ENCODE results near the gene B4GALNT4.
"Not testable (repeated sequence)": the region's sequence is repeated elsewhere in the genome, so short reads cannot be mapped to it uniquely, and the experiment has no call there.

Gene B4GALNT4

DNA sequence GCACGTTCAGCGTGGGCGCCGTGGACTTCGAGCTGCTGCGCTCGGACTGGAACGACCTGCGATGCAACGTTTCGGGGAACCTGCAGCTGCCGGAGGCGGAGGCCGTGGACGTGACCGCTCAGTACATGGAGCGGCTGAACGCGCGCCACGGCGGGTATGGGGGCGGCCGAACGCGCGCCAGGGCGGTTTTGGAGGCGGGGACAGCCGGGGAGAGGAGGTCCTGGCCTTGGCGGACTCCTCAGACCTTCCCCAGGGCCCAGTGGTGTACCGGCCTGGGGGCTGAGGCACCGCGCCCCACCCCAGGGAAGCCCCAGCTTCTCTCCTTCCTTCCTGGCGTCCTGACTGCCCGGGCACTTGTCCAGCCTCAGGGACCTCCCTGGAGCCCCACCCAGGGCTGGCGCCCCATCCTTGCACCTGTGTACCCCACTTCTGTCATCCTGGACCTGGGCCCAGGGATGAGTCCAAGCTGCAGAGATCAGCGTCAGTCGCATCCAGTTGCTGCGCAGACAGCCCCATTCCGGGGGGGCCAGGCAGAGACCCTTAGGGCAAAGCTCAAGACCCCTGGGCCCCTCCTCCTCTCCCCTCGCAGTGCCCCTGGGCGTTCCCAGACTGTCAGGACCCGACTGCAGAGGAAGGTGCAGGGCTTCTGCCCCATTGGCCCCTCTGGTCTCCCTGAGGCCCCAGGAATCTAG, 8.0 kb downstream of the B4GALNT4 start:
- DNase-seq = no peak

DNA sequence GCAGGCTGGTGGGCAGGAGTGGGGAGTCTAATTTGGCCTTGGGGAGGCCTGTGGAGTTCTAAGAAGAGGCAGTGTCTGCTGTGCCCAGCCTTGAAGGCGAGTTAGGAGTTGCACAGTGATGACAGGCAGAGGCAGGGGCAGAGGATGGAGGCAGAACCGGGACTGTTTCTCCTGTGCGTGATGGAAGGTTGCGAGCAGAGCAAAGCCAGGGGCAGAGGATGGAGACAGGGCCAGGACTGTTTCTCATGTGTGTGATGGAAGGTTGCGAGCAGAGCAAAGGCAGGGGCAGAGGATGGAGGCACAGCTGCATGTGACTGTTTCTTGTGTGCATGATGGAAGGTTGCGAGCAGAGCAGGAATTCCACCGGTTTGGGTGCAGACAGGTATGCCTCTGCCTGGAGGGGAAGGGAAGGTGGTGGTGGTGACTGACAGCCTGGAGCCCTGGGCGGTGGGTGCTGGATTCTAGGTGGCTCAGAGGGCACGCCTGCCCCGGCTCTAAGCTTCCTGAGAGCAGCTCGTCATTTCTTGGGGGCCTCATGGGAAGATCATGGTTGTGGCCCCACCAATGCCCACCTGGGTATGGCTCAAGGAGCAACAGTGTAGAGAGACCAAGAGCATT, 8.7 kb downstream of the B4GALNT4 start:
- DNase-seq = no peak

DNA sequence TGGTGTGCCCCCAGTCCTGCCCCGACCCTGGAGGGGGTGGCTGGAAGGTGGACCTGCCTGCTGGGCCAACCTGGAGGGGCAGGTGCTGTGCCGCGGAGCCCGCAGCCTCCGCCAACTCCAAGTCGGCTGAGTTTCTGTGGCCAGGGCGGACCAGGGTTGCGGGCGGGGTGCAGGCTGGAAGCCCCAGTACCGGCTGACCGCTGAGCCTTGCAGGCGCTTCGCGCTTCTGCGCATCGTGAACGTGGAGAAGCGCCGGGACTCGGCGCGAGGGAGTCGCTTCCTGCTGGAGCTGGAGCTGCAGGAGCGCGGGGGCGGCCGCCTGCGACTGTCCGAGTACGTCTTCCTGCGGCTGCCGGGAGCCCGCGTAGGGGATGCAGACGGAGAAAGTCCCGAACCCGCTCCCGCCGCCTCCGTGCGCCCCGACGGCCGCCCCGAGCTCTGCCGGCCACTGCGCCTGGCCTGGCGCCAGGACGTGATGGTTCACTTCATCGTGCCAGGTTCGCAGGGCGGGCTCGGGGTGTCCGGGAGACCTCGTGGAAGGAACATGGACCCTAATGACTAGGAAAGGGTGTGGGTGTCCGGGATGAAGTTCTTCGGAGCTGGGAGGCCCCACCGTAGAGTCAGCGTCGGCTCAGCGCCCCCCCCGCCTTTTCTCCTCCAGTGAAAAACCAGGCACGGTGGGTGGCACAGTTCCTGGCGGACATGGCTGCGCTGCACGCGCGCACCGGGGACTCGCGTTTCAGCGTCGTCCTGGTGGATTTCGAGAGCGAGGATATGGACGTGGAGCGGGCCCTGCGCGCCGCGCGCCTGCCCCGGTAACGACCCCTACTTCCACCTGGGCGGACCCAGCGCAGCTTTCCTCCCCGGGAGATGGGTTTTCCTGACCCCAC, 10.2 kb downstream of the B4GALNT4 start:
- DNase-seq = no peak

DNA sequence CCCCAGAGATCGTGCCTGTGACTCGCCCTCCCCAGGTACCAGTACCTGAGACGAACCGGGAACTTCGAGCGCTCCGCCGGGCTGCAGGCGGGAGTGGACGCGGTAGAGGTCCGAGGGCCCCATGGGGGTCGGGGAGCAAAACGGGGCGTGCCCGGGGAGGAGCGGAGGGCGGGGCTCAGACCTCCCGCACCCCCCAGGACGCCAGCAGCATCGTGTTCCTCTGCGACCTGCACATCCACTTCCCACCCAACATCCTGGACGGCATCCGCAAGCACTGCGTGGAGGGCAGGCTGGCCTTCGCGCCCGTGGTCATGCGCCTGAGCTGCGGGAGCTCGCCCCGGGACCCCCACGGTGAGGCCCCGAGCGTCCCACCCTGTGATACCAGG, 10.8 kb downstream of the B4GALNT4 start:
- no peak for DNase-seq

DNA sequence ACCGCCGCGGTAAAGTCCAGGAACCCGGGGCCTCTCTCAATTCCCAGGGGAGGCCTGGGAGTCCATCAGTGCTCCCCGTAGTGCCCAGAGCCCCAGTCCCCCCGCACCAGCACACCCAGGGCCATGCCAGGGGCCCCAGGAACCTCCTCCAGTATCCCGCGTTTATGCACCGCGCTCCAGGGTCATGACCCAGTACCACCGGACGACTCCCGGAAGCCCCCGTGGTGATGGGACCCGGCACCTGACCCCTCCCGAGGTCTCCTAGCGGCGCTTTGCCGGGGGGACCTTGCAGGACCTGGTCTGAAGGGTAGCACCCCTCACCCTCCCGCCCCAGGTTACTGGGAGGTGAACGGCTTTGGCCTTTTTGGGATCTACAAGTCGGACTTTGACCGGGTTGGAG, 11.2 kb downstream of the B4GALNT4 start:
- no peak for DNase-seq

DNA sequence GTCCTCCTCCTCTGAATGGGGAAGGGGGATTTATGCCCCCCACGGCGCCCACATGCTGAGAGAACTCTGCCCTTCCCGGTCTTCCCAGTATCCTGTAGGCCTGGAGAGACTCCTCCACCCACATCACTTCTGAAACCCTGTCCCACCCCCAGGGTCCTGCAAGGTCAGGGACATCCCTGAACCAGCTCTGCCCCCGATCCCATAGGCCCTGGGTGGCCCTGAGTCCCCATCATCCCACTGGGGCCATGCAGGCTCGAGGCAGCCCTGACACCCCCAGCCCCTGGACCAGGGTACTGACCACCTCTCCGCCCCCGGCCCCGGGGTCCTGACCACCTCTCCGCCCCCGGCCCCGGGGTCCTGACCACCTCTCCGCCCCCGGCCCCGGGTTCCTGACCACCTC, 11.7 kb downstream of the B4GALNT4 start:
- no peak for DNase-seq

DNA sequence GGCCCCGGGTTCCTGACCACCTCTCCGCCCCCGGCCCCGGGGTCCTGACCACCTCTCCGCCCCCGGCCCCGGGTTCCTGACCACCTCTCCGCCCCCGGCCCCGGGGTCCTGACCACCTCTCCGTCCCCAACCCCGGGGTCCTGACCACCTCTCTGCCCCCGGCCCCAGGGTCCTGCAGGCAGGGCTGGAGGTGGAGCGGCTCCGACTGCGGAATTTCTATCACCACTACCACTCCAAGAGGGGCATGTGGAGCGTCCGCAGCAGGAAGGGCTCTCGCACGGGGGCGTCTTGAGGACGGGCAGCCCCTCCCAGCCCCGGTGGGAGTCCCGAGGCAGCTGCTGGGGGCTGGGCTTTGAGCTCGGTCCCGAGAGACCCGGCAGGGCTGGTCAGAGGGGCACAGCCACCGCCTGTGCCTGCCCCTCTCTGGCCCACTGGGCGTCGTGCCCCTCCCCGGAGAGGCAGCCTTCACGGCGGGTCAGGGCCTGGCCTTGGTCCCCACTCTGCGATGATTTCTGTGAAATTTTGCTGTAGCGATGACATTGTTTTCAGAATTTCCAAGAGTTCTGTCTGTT, 12.3 kb downstream of the B4GALNT4 start:
- DNase-seq = no peak

DNA sequence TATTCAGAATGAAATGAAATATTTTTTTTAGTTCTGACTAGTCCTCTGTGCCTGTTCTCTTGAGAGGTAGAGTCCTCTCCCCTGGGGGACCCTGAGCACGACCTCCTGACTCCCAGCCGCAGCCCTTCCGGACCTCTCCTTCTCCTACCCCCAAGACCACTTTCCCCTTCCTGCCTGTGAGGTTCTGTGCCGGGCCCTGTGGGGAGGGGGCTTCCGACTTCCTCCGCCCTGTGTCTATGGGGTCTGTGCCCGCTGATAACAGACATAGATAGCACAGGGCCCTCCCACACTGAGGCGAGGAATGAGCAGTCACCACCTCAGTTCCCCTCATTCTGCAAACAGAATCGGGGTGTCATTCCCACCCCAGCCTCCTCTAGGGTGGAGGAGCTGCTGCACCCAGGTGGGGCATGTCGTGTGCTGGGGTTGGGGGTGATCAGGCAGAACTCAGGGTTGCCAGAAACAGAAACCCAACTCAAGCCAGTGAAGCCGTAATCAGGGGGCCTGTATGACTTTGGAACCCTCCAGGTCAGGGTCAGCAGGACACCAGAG, 12.9 kb downstream of the B4GALNT4 start:
- DNase-seq = no peak

DNA sequence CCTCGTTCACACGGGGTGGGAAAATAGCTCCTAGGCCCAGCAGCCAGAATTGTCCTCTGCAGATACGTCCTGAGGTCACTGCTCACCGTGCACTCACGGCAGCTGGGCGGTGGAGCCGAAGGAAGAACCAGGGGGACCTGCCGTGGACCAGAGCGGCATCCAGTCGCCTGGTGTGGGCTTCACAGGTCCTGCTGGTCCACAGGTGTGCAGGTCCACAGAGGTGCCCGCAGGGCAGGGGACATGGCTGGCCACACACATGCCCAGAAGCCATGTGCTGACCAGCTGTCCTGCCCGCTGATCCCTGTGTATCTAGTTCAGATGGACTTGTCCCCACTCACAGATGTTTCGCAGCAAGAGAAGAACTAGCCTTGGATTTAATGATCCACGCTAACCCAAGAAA, 14.1 kb downstream of the B4GALNT4 start:
- DNase-seq = no peak

DNA sequence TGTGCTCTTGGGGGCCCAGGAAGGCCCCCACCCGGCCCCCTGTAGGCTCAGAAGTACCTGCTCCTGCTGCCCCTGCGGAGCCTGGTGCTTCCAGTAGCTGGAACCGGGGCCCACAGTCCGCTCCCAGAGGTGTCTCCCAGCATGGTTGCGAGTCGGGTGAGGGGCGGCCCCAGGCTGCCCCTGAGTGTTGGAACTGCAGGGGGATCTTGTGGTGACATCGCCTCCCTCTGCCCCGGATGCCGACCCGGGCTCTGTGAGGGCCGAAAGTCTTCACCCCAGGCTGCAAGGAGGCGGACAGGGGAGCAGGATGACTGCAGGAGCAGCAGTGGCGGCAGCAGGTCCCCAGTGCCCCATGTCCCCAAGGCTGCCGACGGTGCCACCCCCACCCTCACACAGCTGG, 15.2 kb downstream of the B4GALNT4 start:
- DNase-seq = no peak

DNA sequence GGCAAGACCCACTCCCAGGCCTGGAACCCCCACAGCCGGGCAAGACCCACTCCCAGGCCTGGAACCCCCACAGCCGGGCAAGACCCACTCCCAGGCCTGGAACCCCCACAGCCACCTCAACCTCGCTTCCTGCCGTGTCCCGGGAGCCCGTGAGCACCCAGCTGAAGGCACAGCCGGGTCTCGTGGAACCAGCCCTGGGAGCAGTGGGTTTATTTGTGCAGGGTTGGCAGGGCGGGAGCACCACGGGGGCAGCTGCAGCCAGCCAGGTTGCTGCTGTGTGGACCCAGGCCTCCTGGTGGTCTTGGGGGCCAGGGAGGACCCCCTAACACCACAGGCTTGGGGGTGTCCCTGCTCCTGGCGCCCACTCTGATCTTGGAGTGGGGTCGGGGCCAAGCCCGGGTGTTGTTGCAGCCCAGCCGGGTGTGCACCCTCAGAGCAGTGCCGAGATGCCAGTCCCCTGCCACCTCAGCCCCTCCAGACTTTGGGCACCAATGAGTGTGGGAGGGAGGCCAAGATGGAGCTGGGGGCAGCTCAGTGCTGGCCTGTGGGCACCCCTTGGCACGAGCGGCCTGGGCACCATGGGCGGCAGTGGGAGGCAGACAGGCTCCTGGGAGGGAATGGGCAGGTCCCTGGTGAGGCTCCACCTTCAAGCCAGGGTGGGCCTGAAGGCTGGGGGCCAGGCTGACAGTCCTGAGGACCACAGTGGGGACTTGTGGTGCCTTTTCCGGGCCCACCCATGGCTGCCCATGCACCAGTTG, 16.5 kb downstream of the B4GALNT4 start:
- no peak for DNase-seq

DNA sequence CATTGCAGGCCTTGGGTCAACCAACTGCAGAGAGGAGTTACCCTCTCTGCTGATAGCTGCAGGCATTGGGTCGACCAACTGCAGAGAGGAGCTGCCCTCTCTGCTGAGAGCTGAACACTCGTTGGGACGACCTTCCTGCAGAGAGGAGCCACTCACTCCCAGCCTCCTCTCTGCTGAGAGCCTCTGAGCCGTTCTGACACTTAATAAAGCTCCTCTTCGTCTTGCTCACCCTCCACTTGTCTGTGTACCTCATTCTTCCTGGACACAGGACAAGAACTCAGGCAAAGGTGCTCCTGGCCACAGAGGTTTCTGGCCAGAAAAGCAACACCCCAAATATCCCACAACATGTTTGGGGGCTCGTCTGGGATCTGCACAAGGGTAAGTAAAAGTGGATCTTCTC, 17.2 kb downstream of the B4GALNT4 start:
- no peak for DNase-seq

DNA sequence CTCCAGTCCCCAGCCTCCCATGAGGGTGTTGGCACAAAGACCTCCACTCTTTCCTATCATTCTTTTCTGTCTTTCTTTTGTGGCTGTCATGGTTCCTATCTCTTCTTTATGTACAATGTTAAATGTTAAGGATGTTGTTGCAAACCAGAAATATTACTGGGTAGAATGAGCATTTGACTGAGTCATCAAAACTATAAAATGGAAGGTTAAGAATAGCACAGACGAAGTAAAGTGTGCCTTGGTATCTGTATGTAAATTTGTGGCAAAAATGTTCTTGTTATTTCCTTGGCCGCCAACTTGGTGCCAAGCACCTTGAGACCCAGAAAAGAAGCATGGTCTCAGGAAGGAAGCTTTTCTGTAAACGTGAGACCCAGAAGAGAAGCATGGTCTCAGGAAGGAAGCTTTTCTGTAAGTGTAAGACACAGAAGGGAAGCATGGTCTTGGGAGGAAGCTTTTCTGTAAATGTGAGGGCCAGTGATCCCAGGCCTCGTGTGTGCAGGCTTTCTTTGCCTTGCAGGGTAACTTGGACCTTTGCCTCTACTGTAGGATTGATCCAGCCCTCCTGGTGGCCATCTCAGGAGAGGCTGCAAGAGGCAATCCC, 18.0 kb downstream of the B4GALNT4 start:
- DNase-seq = no peak

DNA sequence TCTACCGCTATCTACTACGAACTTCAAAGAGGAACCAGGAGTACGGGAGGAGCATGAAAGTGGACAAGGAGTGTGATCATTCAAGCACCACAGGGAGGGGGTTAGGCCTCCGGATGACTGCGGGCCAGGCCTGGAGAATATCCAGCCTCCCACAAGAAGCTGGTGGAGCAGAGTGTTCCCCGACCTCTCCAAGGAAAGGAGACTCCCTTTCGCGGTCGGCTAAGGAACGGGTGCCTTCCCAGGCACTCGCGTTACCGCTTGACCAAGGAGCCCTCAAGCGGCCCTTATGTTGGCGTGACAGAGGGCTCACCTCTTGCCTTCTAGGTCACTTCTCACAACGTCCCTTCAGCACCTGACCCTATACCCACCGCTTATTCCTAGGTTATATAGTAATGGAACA, 20.1 kb downstream of the B4GALNT4 start:
- DNase-seq = not testable (repeated sequence)

DNA sequence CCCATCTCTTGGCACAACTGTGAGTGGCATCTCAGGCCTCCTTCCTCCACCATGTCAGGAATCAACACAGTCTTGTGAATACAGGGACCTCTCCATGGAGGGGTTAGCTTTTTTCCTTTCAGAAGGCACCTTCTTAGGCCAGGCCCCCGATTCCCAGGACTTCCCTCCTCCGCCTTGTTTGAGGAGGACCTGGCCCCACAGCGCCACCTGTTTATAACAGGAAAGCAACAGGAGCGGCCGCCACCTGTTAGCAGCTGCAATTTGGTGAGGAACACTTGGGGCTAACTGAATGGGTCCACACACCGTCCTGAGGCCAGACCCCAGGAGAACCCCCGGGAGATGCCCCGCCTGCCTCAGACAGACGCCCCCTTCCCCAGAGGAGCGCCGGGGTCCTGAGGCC, 20.9 kb downstream of the B4GALNT4 start:
- DNase-seq = no peak

DNA sequence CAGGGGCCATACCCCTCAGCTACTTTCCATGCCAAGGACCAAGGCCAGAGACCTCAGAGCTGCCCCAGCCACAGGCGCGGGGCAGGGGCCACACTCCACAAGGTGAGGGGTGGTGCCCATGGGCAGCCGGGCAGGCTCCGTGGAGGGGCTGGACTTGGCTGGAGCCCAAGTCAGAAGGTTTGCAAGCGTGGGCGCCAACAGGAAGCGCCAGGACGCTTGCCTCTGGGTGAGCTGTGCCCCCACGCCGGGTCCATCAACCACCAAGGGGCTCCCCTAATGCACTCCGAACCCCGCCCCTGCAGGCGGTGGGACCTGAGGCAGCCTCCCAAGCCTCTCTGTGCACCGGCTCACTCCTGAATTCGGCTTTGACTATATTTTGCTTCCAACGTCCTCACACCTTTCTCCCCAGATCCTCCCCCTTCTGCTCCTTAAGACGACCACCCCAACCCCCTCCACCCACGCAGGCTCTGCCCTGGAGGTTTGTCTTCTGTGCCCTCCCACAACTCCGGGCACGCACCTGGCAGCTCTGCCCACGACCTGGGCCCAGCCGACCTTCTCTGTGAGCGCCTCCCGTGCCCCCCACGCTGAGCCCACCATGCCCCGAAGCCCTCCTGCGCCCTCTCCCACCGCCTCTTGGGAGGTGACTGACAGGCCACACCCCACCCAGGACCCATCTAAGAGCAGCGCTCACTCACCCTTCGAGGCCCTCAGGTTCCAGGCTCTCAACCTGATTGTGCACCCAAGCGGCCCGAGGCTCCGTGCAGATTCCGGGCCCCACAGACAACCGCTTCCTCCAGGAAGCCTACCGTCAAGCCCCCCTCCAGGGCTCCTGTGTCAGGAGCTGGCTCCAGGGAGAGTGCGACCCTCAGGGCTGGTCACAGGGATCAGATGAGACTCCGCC, 22.1 kb downstream of the B4GALNT4 start:
- DNase-seq = no peak

DNA sequence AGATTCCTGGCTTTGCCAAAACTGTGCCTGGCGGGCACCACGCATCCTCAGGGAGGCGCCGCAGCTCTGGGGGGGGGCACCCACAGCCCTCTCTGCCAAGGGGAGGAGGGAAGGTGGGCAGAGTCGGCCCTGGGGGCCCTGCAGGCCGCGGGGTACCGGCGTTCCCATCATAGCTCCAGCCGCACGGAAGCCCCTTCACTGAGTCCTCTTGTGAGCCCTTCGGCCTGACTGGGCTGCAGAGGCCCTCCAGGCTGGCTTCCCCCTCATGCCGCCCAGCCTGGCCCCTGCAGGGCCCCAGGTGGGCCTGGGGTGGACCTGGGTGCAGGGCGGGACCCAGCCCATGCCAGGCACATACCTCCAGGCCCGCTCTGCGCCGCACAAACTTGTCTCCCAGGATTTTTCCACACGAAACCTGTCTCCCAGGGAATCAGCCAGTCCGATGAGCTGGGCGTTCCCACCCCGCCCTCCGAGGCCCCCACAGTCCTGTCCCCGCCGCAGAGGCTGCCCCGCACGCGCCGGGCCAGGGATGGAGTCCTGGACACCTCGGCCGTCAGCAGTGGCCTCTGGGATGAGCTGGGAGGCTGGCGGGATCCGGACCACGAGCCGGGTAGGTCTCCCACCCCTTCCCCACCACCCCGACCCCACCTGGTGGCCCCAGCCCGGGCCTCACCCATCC, 22.9 kb downstream of the B4GALNT4 start:
- no peak for DNase-seq

DNA sequence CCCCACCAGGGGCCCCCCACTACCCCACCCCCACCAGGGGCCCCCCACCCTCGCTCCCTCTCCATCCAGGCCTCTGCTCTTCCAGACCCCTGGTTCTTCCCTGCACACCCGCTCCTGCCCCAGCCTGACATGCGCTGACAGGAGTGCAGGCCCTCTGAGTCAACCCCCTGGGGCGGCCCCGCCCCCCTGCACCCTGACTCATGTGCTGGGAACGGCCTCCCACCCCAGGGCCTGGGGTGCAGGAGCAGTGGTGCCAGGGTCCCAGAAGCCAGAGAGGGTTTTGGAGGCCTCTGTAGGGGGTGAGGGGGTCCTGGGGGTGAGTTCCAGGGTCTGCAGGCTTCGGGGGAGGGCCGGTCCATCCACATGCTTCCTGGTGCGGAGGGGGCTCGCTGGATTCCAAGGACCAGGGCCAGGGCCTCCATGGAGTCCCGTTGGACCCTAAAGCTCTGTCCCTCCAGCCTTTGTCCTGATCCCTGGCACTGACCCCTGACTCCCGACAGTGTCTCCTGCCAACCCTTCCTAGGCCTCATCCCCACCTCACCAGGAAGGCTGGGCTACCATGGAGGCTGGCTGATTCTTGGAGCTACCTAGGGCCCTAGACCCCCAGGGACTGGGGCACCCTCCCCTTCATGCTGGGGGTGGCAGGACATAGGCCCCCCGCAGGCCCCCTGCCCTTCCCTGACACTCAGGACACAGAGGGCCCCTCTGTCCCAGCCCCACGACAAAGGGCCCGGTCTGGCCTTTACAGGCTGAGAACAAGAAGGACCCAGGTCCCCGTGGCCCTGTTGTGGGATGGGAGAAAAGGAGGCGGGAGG, 24.1 kb downstream of the B4GALNT4 start:
- no peak for DNase-seq

DNA sequence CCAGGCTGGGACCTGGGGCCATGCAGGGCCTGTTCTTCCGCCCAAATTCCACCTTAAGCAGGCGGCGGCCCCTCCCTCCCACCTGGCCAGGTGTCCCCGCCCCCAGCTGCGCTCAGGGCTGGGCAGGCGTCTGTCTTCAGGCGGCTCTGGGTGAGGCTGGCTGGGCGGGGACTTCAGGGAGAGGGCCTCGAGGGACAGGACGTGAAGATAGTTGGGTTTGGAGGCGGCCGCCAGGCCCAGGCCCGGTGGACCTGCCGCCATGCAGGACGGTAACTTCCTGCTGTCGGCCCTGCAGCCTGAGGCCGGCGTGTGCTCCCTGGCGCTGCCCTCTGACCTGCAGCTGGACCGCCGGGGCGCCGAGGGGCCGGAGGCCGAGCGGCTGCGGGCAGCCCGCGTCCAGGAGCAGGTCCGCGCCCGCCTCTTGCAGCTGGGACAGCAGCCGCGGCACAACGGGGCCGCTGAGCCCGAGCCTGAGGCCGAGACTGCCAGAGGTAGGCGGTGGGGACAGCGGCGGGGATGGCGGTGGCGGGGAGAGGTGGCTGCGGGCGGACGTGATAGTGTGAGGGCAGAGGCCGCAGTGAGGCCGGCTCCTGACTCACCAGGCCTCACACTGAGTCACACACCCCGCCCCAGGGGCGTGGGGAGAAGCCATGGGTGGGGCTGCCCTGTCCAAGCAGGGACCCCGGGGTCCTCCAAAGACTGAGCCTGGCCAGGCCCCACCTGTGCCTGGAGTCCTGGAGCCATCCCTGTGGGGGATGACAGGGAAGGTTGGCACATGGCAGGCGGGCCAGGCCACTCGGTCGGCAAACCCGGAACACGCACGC, 24.9 kb downstream of the B4GALNT4 start, which contains the start of gene PKP3:
PKP3 (plus strand) TSS at position 176 of the 824 bp plus-strand sequence; CDS start at position 260, 84 bp downstream.
- DNase-seq = no peak
